SK-N-SH (cell line): ENCODE data around the gene NKX1-1. TPM values are rescaled to one million over a fixed set of nuclear protein-coding genes. Genes with fewer than 3 reads are reported as not detected.

ENCODE experiments used
- CTCF ChIA-PET: fragments of 300-600, 350-600 bp; formaldehyde crosslinking; extraction: SDS; loops from one replicate; lab custom pipeline; 2021; lab: Yijun Ruan, JAX
- POLR2A ChIA-PET: fragments of 350-600 bp; sonication (Branson Sonifier 250); formaldehyde crosslinking; extraction: SDS; loops from one replicate; lab custom pipeline; 2020; ENCODE audit warnings: antibody characterized with exemption, inconsistent platforms; lab: Yijun Ruan, JAX
- DNase-seq: peaks from one replicate; pipeline ENCODE4 v3.0.0; 2012
- H2AFZ ChIP-seq: fragments of 200-600 bp; sonication (generic); 2 replicates; pipeline ENCODE4 v1.8.1; 2016; ENCODE audit warnings: antibody characterized with exemption, mild to moderate bottlenecking, low read depth
- H3F3A ChIP-seq: fragments of 200-600 bp; sonication (generic); replicated peaks from 2 replicates; pipeline ENCODE3; 2016; ENCODE audit warnings: antibody characterized with exemption, mild to moderate bottlenecking; ENCODE audit not compliant: insufficient read depth
- H3K27ac ChIP-seq, 2 experiments: fragments of 200-500 bp in 1 of 2; fragments of 200-600 bp in 1 of 2; sonication (Bioruptor generic) in 1 of 2; sonication (generic), shearing (Covaris generic) in 1 of 2; 2 replicates each; pipeline versions ENCODE4 v1.5.1 to v1.6.1; 2014 to 2016; ENCODE audit warnings: low read depth in 2 of 2, inconsistent platforms in 1 of 2, low read length in 1 of 2, mild to moderate bottlenecking in 1 of 2, mixed read lengths in 1 of 2
- H3K27me3 ChIP-seq: fragments of 200-600 bp; sonication (generic), shearing (Covaris generic); 2 replicates; pipeline ENCODE4 v1.6.1; 2016; ENCODE audit warnings: mixed run types; ENCODE audit not compliant: insufficient read depth
- H3K36me3 ChIP-seq, 2 experiments: fragments of 200-500 bp in 1 of 2; fragments of 200-600 bp in 1 of 2; sonication (Bioruptor generic) in 1 of 2; sonication (generic) in 1 of 2; replicated peaks in 1 of 2; 2 replicates each; pipeline versions ENCODE3 to v1.5.1; 2014 to 2016; ENCODE audit warnings: low read length in 1 of 2, mild to moderate bottlenecking in 1 of 2; ENCODE audit not compliant: insufficient read depth in 2 of 2, control insufficient read depth in 1 of 2
- H3K4me1 ChIP-seq, 2 experiments: fragments of 200-500 bp in 1 of 2; fragments of 200-600 bp in 1 of 2; sonication (Bioruptor generic) in 1 of 2; sonication (generic), shearing (Covaris generic) in 1 of 2; 2 replicates each; pipeline versions ENCODE4 v1.5.1 to v1.6.1; 2014 to 2016; ENCODE audit warnings: low read depth in 1 of 2, low read length in 1 of 2, mixed run types in 1 of 2; ENCODE audit not compliant: insufficient read depth in 2 of 2, control insufficient read depth in 1 of 2
- H3K4me2 ChIP-seq: fragments of 200-600 bp; sonication (generic), shearing (Covaris generic); 2 replicates; pipeline ENCODE4 v1.6.1; 2017; ENCODE audit warnings: mixed run types
- H3K4me3 ChIP-seq, 2 experiments: fragments of 200-500 bp in 1 of 2; fragments of 200-600 bp in 1 of 2; sonication (Bioruptor generic) in 1 of 2; sonication (generic), shearing (Covaris generic) in 1 of 2; 2 replicates each; pipeline versions ENCODE4 v1.5.1 to v1.8.1; 2014 to 2016; ENCODE audit warnings: low read depth in 2 of 2, inconsistent platforms in 1 of 2, low read length in 1 of 2, mild to moderate bottlenecking in 1 of 2, mixed read lengths in 1 of 2, moderate library complexity in 1 of 2
- H3K79me2 ChIP-seq: fragments of 200-600 bp; sonication (generic); 2 replicates; pipeline ENCODE4 v1.8.1; 2017; ENCODE audit warnings: mild to moderate bottlenecking; ENCODE audit not compliant: insufficient read depth
- H3K9ac ChIP-seq: fragments of 200-600 bp; sonication (generic); 2 replicates; pipeline ENCODE4 v1.6.1; 2017; ENCODE audit warnings: mixed run types
- H3K9me2 ChIP-seq: fragments of 200-600 bp; sonication (generic); 2 replicates; pipeline ENCODE4 v1.6.1; 2017; ENCODE audit warnings: mixed run types
- H3K9me3 ChIP-seq: fragments of 200-600 bp; sonication (generic); 2 replicates; pipeline ENCODE4 v1.6.1; 2017; ENCODE audit warnings: mixed run types, mild to moderate bottlenecking, moderate library complexity
- H4K20me1 ChIP-seq: fragments of 200-600 bp; sonication (generic); 2 replicates; pipeline ENCODE4 v1.6.1; 2017; ENCODE audit warnings: mild to moderate bottlenecking, mixed run types; ENCODE audit not compliant: insufficient read depth
- ELF1 ChIP-seq: IDR thresholded peaks from 2 replicates; pipeline ENCODE4 v1.4.0; 2012
- EZH2phosphoT487 ChIP-seq: fragments of 200-600 bp; sonication (generic); IDR thresholded peaks from 2 replicates; pipeline ENCODE4 v1.6.1; 2017; ENCODE audit warnings: low read depth, mixed run types, mild to moderate bottlenecking, antibody characterized with exemption, moderate library complexity, borderline replicate concordance
- FOSL2 ChIP-seq: IDR thresholded peaks from 2 replicates; pipeline ENCODE4 v1.4.0; 2012; ENCODE audit warnings: low read depth, mild to moderate bottlenecking, moderate library complexity, borderline replicate concordance
- FOXJ3 ChIP-seq: sonication (generic); formaldehyde crosslinking; IDR thresholded peaks from 2 replicates; pipeline ENCODE4 v1.5.1; 2020; ENCODE audit warnings: mild to moderate bottlenecking, missing genetic modification reagents
- FOXM1 ChIP-seq: IDR thresholded peaks from 2 replicates; pipeline ENCODE4 v1.4.0; 2012; ENCODE audit warnings: low read depth, mild to moderate bottlenecking
- JUND ChIP-seq: IDR thresholded peaks from 2 replicates; pipeline ENCODE4 v1.4.0; 2012
- MEF2A ChIP-seq: IDR thresholded peaks from 2 replicates; pipeline ENCODE4 v1.4.0; 2012; ENCODE audit warnings: low read depth, borderline replicate concordance
- MXI1 ChIP-seq: IDR thresholded peaks from 2 replicates; pipeline ENCODE4 v1.6.1; 2012; ENCODE audit warnings: mild to moderate bottlenecking, low read depth, low read length, improper control_type of control experiment
- NRF1 ChIP-seq: IDR thresholded peaks from 2 replicates; pipeline ENCODE4 v1.6.1; 2012; ENCODE audit warnings: low read depth, mild to moderate bottlenecking, low read length
- RFX5 ChIP-seq: IDR thresholded peaks from 2 replicates; pipeline ENCODE4 v1.6.1; 2012; ENCODE audit warnings: mild to moderate bottlenecking, improper control_type of control experiment, low read length
- RXRA ChIP-seq: IDR thresholded peaks from 2 replicates; pipeline ENCODE4 v1.4.0; 2012; ENCODE audit warnings: low read depth, mild to moderate bottlenecking, borderline replicate concordance
- SIN3A ChIP-seq: IDR thresholded peaks from 2 replicates; pipeline ENCODE4 v1.6.1; 2012; ENCODE audit warnings: low read depth, mild to moderate bottlenecking, low read length, moderate library complexity, borderline replicate concordance
- SMC3 ChIP-seq: IDR thresholded peaks from 2 replicates; pipeline ENCODE4 v1.6.1; 2012; ENCODE audit warnings: low read depth, low read length, improper control_type of control experiment
- TEAD4 ChIP-seq: IDR thresholded peaks from 2 replicates; pipeline ENCODE4 v1.4.0; 2012; ENCODE audit warnings: mild to moderate bottlenecking, borderline replicate concordance; ENCODE audit not compliant: insufficient read depth
- YY1 ChIP-seq: IDR thresholded peaks from 2 replicates; pipeline ENCODE4 v1.4.0; 2012; ENCODE audit warnings: low read depth, mild to moderate bottlenecking
- WGBS: methylation state at CpG from one replicate; pipeline ENCODE4 v1.1.6; 2017; ENCODE audit warnings: low lambda C conversion rate; 5-methylcytosine and 5-hydroxymethylcytosine counted together
- polyA plus RNA-seq, 3 experiments: library from polyadenylated mRNA; depleted of rRNA; stranded (reverse); fragments of >200 nt; gene quantifications; 2 replicates each; pipeline ENCODE4 v1.2.3, GENCODE V29; 2012
- TF ChIP-seq, protein P1 (sequence below): IDR thresholded peaks from 2 replicates; pipeline ENCODE4 v1.4.0; 2012; ENCODE audit warnings: low read depth, borderline replicate concordance
- TF ChIP-seq, protein P2 (sequence below): fragments of 200-600 bp; sonication (generic); IDR thresholded peaks from 2 replicates; pipeline ENCODE4 v1.6.1; 2017; ENCODE audit warnings: antibody characterized with exemption, mild to moderate bottlenecking, moderate library complexity
- TF ChIP-seq, protein P3 (sequence below): fragments of 150-350 bp; IDR thresholded peaks from 2 replicates; pipeline ENCODE4 v1.6.1; 2016; ENCODE audit warnings: mild to moderate bottlenecking, low read depth, low read length
- TF ChIP-seq, protein P4 (sequence below): IDR thresholded peaks from 2 replicates; pipeline ENCODE4 v1.6.1; 2012; ENCODE audit warnings: mild to moderate bottlenecking, low read depth, low read length, moderate library complexity

Gene NKX1-1
- polyA plus RNA-seq, 1 of the 3 experiments (the other 2 are of a cell fraction) = not detected

DNA sequence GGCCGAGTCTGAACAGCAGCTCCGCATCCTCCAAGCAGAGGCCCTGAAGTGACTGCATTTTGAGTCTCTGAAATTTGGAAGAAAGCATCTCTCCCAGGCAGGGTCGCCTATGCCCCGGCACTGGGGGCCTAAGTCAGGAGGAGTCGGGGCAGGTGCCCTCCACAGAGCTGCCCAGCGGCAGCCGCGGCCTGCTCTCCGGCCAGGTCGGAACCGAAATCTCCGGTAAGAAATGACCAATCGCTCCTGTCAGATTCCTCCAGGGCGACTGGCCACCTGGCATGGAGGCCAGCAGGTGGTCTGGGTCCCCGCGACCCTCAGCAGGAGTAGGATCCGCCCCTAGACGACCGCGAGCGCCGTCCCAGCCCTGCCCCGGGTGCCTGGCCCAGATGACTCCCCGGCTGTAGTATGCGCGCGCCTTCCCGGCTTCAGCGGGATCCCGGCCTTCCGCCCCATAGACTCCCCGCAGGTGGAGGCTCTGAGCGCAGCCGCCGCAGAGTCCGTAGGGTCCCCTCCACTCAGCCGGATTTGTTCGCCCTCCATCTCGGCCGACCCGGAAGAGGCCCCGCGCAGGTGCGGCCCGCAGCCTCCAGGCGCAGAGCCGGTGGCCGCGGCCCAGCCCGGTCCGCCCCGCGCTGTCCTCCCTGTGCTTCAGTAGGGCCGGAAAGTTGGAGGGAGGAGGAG, 1.5 kb downstream of the NKX1-1 start:
- DNase-seq = peak; percentile 56
- H3K79me2 ChIP-seq = no peaks in the 10 kb centered on the region
- no peak overlapping the region for H3K4me2 ChIP-seq
- no peak overlapping the region for H3K4me3 ChIP-seq
- H3K27ac ChIP-seq = no peak overlapping the region
- POLR2A ChIA-PET = no interaction called here
- no peaks in the 10 kb centered on the region for H3K9me2 ChIP-seq
- WGBS = 24% methylated on average over 15 of the region's 54 CpGs
- no peaks in the 10 kb centered on the region for H3K9me3 ChIP-seq
- no peak for TF ChIP-seq MEF2A
- no peak for TF ChIP-seq MXI1
- TF ChIP-seq ELF1 = no peak
- TF ChIP-seq RXRA = no peak
- TF ChIP-seq FOXM1 = no peak
- TF ChIP-seq JUND = no peak
- TF ChIP-seq, protein P1, sequence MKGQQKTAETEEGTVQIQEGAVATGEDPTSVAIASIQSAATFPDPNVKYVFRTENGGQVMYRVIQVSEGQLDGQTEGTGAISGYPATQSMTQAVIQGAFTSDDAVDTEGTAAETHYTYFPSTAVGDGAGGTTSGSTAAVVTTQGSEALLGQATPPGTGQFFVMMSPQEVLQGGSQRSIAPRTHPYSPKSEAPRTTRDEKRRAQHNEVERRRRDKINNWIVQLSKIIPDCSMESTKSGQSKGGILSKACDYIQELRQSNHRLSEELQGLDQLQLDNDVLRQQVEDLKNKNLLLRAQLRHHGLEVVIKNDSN = no peak
- no peak for TF ChIP-seq RFX5
- no peak for TF ChIP-seq NRF1
- no peak for TF ChIP-seq SIN3A
- no peak for TF ChIP-seq SMC3
- TF ChIP-seq FOSL2 = no peak
- no peak for TF ChIP-seq TEAD4
- TF ChIP-seq, protein P2, sequence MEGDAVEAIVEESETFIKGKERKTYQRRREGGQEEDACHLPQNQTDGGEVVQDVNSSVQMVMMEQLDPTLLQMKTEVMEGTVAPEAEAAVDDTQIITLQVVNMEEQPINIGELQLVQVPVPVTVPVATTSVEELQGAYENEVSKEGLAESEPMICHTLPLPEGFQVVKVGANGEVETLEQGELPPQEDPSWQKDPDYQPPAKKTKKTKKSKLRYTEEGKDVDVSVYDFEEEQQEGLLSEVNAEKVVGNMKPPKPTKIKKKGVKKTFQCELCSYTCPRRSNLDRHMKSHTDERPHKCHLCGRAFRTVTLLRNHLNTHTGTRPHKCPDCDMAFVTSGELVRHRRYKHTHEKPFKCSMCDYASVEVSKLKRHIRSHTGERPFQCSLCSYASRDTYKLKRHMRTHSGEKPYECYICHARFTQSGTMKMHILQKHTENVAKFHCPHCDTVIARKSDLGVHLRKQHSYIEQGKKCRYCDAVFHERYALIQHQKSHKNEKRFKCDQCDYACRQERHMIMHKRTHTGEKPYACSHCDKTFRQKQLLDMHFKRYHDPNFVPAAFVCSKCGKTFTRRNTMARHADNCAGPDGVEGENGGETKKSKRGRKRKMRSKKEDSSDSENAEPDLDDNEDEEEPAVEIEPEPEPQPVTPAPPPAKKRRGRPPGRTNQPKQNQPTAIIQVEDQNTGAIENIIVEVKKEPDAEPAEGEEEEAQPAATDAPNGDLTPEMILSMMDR = no peak
- no peak for TF ChIP-seq FOXJ3 (CRISPR knock-in tag)
- TF ChIP-seq, protein P3, sequence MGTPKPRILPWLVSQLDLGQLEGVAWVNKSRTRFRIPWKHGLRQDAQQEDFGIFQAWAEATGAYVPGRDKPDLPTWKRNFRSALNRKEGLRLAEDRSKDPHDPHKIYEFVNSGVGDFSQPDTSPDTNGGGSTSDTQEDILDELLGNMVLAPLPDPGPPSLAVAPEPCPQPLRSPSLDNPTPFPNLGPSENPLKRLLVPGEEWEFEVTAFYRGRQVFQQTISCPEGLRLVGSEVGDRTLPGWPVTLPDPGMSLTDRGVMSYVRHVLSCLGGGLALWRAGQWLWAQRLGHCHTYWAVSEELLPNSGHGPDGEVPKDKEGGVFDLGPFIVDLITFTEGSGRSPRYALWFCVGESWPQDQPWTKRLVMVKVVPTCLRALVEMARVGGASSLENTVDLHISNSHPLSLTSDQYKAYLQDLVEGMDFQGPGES = no peak
- TF ChIP-seq, protein P4, sequence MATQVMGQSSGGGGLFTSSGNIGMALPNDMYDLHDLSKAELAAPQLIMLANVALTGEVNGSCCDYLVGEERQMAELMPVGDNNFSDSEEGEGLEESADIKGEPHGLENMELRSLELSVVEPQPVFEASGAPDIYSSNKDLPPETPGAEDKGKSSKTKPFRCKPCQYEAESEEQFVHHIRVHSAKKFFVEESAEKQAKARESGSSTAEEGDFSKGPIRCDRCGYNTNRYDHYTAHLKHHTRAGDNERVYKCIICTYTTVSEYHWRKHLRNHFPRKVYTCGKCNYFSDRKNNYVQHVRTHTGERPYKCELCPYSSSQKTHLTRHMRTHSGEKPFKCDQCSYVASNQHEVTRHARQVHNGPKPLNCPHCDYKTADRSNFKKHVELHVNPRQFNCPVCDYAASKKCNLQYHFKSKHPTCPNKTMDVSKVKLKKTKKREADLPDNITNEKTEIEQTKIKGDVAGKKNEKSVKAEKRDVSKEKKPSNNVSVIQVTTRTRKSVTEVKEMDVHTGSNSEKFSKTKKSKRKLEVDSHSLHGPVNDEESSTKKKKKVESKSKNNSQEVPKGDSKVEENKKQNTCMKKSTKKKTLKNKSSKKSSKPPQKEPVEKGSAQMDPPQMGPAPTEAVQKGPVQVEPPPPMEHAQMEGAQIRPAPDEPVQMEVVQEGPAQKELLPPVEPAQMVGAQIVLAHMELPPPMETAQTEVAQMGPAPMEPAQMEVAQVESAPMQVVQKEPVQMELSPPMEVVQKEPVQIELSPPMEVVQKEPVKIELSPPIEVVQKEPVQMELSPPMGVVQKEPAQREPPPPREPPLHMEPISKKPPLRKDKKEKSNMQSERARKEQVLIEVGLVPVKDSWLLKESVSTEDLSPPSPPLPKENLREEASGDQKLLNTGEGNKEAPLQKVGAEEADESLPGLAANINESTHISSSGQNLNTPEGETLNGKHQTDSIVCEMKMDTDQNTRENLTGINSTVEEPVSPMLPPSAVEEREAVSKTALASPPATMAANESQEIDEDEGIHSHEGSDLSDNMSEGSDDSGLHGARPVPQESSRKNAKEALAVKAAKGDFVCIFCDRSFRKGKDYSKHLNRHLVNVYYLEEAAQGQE = no peak
- no peak for TF ChIP-seq EZH2phosphoT487
- TF ChIP-seq YY1 = no peak
- TF ChIP-seq, all 33 proteins: peak for 0
- CTCF ChIA-PET = interaction anchor here (1.4 kb wide), 1 partner anchor 49 kb away, joined by 3 read pairs; no protein-coding TSS in a partner anchor
- Histone ChIP-seq H3K4me1 (no peaks in the 10 kb centered on the region), H3K9ac (no peak overlapping the region), H3K27me3 (peaks cover 71% of the 10 kb centered on the region), H2AFZ (no peak overlapping the region), H4K20me1 (no peaks in the 10 kb centered on the region), H3F3A (no peaks in the 10 kb centered on the region), H3K36me3 (no peaks in the 10 kb centered on the region)
